Right ventricle myocardium inferior (tissue), 1 donor: ENCODE data around the gene PITPNC1. TPM values are rescaled to one million over a fixed set of nuclear protein-coding genes. Genes with fewer than 3 reads are reported as not detected.
A peak's percentile ranks its signal among the peaks of the same experiment; 100 is the strongest.
"Not testable (repeated sequence)": the region's sequence is repeated elsewhere in the genome, so short reads cannot be mapped to it uniquely, and the experiment has no call there.

Experiments used
- ATAC-seq: fragments of 200-7000 bp; cut with Tn5 transposase; one replicate; pipeline ENCODE4 v1.9.1; 2020; ENCODE audit warnings: mild to moderate bottlenecking, moderate library complexity
- DNase-seq: peaks from one replicate; pipeline ENCODE4 v3.0.0; 2021; ENCODE audit errors: missing footprints
- intact Hi-C: fragments of 100-400 bp; cut with DNase I; formaldehyde crosslinking; loops from one replicate; pipeline ENCODE4 v1.11.0; 2022
- long read RNA-seq: library from polyadenylated mRNA; unstranded; transcript quantifications from one replicate; pipeline ENCODE4 v2.0.0, GENCODE V29; 2021
- total RNA-seq: library from RNA; stranded (reverse); fragmentation: NEBNext Ultra II Directional; extraction: Animal tissue kit (Norgen Biotek cat#: 25700); gene quantifications from one replicate; pipeline ENCODE4 v1.2.1, GENCODE V29; 2021
- donor health status: DM: no; HTN: yes; CAD: no; lungs with severe emphysema.

The PITPNC1 gene
- 13.8 TPM for total RNA-seq
- long read RNA-seq, partial matches to known transcripts = 0 of 10 reads
- long read RNA-seq, other reads (novel, unspliced or antisense) = 10 of 10 reads

GRCh38 chr17:67376737-67377487 is at the start of gene PITPNC1:
Gene PITPNC1 (plus strand): TSS chr17:67377281.
- DNase-seq (peak; percentile 93), ATAC-seq (peak; percentile 84)
- intact Hi-C loops = loop anchor here (2.0 to 5.0 kb wide), 3 partner anchors 115 to 252 kb away; no protein-coding TSS in a partner anchor

DNA sequence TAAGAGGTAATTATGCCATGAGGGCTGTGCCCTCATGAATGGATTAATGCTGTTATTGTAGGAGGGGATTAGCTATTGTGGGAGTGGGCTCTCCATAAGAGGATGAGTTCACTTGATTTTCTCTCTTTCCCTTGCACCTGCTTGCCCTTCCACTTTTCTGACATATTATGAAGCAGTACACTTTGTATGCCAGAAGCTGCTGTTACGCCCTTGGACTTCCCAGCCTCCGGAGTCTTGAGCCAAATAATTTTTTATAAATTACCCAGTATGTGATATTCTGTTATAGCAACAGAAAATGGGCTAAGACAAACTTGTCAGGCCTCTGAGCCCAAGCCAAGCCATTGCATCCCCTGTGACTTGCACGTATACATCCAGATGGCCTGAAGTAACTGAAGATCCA is 49.1 kb upstream of the PITPNC1 start:
- DNase-seq = no peak
- intact Hi-C loops = no loop called here
- no peak for ATAC-seq

DNA sequence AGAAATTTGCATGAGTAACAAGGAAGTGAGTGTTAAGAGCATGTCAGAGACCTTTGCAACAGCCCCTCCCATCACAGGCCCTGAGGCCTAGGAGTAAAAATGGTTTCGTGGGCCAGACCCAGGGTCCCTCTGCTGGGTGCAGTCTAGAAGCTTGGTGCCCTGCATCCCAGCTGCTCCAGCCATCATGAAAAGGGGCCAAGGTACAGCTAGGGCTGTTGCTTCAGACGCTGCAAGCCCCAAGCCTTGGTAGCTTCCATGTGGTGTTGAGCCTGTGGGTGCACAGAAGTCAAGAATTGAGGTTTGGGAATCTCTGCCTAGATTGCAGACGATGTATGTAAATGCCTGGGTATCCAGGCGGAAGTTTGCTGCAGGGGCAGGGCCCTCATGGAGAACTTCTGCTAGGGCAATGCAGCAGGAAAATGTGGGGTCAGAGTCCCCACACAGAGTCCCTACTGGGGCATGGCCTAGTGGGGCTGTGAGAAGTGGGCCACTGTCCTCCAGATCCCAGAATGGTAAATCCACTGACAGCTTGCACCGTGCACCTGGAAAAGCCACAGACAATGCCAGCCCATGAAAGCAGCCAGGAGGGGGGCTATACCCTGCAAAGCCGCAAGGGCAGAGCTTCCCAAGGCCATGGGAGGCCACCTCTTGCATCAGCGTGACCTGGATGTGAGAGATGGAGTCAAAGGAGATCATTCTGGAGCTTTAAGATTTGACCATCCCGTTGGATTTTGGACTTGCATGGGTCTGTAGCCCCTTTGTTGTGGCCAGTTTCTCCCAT is 45.5 kb upstream of the PITPNC1 start:
- intact Hi-C loops, ATAC-seq, DNase-seq: not testable (repeated sequence)

DNA sequence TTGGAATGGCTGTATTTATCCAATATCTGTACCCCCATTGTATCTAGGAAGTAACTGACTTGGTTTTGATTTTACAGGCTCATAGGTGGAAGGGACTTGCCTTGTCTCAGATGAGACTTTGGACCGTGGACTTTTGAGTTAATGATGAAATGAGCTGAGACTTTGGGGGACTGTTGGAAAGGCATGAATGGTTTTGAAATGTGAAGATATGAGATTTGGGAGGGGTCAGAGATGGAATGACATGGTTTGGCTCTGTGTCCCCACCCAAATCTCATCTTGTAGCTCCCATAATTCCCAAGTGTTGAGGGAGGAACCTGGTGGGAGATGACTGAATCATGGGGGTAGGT is 44.9 kb upstream of the PITPNC1 start:
- ATAC-seq, DNase-seq, intact Hi-C loops: not testable (repeated sequence)

GRCh38 chr17:67335245-67335835 is 41.7 kb upstream of the PITPNC1 start:
- DNase-seq (no peak), ATAC-seq (no peak)
- intact Hi-C loops = no loop called here

DNA sequence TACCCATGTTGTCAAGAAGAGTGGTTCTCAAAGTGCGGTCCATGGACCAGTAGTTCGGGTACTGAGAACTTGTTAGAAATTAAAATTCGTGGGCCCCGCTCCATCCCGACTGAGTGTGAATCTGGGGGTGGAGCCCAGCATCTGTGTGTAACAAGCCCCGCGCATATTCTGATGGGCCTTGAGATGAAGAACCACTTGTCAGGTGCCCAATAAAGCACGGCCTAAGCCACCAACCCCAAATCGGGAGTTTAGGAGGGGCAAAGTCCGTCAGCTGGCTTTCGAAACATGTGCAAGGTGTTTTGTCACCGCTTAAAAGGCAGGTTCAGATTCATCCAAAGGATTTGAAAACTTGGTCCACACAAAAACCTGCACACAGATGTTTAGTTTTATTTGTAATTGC is 40.2 kb upstream of the PITPNC1 start:
- intact Hi-C loops = no loop called here
- DNase-seq (no peak), ATAC-seq (no peak)

GRCh38 chr17:67338353-67338752 is 38.7 kb upstream of the PITPNC1 start:
- DNase-seq, intact Hi-C loops, ATAC-seq: not testable (repeated sequence)

DNA sequence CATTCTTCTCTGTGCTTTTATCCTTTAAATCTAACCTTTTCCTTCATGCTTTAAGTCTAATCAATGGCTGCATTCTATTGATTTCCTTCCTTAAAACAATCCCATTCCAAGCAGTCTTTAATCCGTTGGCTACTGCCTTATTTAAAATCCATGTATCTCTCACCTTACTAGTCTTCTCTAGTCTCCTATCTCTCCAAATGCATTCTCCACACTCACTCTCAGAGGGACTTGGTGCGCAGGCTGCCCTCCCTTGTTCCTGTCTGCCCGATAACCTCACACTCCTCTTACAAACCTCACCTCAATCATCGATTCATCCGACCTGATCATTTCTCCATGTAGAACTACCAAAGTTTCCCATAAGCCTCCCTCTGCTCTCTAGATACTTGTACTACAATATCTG is 33.8 kb upstream of the PITPNC1 start:
- no peak for DNase-seq

DNA sequence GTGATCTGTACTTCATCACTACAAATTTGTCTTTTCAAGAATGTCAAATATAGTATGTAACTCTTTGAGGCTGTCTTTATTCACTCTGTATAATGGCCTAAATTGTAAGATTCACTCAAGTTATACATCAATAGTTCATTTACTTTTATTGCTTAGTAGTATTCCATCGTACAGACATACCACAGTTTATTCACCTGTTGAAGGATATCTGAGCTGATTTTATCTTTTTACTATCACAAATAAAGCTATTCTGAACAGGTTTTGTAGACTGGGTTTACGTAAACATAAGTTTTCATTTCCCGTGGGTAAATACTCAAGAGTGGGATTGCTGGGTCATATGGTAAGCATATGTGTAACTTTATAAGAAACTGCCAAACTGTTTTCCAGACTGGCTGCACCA is 29.3 kb upstream of the PITPNC1 start:
- DNase-seq = no peak
- intact Hi-C loops = no loop called here
- ATAC-seq = no peak

More for the DNA sequence above, 33.8 kb upstream of the PITPNC1 start:
- no peak for ATAC-seq
- intact Hi-C loops = no loop called here

DNA sequence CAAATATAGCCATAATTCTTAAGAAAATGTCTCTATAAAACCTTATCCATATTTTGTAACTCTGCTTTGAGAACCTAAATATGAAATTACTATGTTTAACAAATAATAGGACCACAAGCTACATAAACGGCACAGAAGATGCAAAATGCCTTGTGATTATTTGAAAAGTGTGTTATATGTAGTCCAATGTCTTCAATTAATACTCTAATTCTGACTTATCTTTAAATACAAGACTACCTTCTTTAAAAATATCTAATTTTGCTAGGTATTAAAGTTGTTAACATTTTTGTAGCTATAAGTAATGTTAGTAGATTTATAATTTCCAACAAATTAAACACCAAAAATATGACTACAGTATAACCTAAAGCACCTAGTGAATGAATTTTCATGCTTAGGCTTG is 27.7 kb upstream of the PITPNC1 start:
- intact Hi-C loops = no loop called here
- no peak for DNase-seq

GRCh38 chr17:67353161-67353560 is 23.9 kb upstream of the PITPNC1 start:
- no peak for ATAC-seq
- no peak for DNase-seq
- intact Hi-C loops = no loop called here

More for the DNA sequence above, 27.7 kb upstream of the PITPNC1 start:
- ATAC-seq = no peak

DNA sequence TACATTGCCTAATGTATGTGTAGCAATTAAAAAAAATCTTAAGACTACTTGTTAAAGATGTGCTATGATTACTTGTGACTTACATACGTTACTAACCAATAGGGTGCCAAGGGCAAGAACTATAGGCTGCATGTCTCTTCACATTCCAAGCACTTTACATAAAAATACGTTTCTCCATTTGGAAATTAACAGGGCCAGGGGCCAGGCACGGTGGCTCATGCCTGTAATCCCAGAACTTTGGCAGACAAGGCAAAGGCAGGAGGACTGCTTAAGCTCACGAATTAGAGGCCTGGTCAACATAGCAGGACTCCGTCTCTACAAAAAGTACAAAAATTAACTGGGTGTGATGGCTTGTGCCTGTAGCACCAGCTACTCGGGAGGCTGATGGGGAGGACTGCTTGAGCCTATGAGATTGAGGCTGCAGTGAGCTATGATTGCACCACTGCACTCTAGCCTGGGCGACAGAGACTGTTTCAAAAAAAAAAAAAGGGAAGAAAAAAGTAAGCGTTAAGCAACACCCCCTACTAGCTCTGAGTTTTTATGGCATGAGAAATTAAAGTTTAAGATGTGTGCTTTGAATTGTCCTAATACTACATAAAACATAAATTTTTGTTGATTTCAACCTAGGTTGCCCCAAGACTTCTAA is 23.0 kb upstream of the PITPNC1 start:
- intact Hi-C loops = no loop called here
- ATAC-seq = no peak
- no peak for DNase-seq

- no peak for ATAC-seq
- DNase-seq = no peak
- intact Hi-C loops = no loop called here
These were observed 18.5 kb upstream of the PITPNC1 start for GRCh38 chr17:67358612-67359011.

- intact Hi-C loops = no loop called here
- DNase-seq (no peak), ATAC-seq (peak; percentile 61)
These were observed 16.9 kb upstream of the PITPNC1 start for GRCh38 chr17:67359960-67360791.

GRCh38 chr17:67360880-67361279 is 16.2 kb upstream of the PITPNC1 start:
- intact Hi-C loops = no loop called here
- no peak for DNase-seq
- no peak for ATAC-seq

DNA sequence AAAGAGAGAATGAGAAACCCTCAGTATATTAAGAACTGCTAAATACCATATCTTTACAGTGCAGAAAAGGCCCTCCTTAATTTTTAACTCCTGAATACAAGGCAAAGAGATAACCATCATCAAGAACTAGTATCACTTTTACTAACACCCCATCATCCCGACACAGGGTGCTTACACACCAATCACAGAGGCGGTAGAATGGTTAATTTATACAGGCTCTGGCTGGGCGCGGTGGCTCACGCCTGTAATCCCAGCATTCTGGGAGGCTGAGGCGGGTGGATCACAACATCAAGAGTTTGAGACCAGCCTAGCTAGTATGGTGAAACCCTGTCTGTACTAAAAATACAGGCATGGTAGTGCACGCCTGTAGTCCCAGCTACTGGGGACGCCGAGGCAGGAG is 14.9 kb upstream of the PITPNC1 start:
- no peak for ATAC-seq
- intact Hi-C loops = no loop called here

DNA sequence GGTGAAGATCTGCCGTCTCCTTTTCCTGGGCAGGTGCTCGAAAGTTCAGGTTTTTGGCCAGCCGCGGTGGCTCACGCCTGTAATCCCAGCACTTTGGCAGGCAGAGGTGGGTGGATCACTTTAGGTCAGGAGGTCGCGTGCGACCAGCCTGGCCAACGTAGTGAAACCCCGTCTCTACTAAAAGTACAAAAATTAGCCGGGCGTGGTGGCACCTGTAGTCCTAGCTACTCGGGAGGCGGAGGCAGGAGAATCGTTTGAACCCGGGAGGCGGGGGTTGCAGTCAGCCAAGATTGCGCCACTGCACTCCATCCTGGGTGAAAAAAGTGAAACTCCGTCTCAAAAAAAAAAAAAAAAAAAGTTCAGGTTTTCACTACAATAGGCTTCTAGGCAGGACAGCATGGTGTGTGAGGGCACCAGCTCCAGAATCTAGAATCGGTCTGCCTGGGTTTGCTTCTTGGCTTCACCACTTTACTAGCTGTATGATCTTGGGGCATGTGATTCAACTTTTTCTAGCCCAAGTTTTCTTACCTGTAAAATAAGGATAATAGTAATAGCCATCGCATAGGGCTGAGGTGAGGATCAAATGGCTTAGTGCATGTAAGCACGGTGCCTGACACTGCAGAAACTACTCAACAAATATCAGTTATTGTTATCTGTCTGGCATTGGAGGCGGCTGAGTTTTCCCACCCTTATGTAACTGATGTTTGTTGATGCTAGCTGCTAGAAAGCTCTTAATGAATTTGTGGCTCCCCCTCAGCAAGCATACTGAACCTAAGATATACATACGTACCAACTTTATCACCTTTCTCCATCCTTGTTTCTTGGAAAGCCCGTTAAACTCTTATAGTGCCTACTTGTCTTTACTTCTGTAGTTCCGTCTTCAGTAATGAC is 12.0 kb upstream of the PITPNC1 start:
- ATAC-seq (no peak), DNase-seq (no peak)
- intact Hi-C loops = no loop called here

More for the DNA sequence above, 14.9 kb upstream of the PITPNC1 start:
- DNase-seq = no peak
